Measurements from ENCODE around the gene UTP11. TPM values are rescaled to one million over a fixed set of nuclear protein-coding genes. Genes with fewer than 3 reads are reported as not detected.

Gene UTP11
- total RNA-seq, 4 donors from 2014 or later: 36.1 to 43.9 (median 39.4) TPM

GRCh38 chr1:38073534-38074301, 61.2 kb downstream of the UTP11 start:
- no peak overlapping the region for H3K4me3 ChIP-seq (replicated peaks in 1 of 3)
- WGBS, 2 donors: 26 to 47% methylated on average over 6 to 9 of the region's 9 CpGs
- no peak for DNase-seq
- TF ChIP-seq CTCF (IDR thresholded peaks at IDR 0.05): no peak
- no peak for TF ChIP-seq POLR2A (IDR thresholded peaks at IDR 0.05)
- intact Hi-C loops (cut with DNase I): no loop called here
- no peaks in the 10 kb centered on the region for H3K9me3 ChIP-seq
- H3K27me3 ChIP-seq: no peaks in the 10 kb centered on the region
- H3K36me3 ChIP-seq: no peaks in the 10 kb centered on the region
- H3K4me1 ChIP-seq: no peaks in the 10 kb centered on the region
- no peak overlapping the region for H3K27ac ChIP-seq

DNA sequence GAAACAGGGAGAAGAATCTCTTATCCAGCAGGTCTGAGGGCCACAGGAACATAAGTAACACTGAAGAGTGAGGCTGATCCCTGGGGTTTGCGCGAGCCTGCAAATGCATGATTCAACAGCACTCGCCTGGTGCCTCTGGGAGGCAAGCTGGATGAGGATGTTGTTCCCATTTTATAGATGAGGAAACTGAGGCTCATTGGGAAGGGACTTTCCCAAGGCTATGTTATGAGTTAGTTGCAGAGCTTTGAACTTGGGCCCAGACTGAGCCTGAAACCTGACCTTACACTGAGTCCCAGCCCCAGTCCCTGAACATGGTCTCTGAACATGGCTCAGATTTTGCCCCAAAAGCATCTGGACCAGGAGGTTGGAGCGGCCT, 61.8 kb downstream of the UTP11 start:
- Histone ChIP-seq H3K36me3 (no peaks in the 10 kb centered on the region), H3K4me1 (no peaks in the 10 kb centered on the region), H3K4me3 (replicated peaks in 1 of 3) (no peak overlapping the region), H3K27me3 (no peaks in the 10 kb centered on the region), H3K27ac (no peak overlapping the region), H3K9me3 (no peaks in the 10 kb centered on the region)
- intact Hi-C loops (cut with DNase I): no loop called here
- TF ChIP-seq CTCF (IDR thresholded peaks at IDR 0.05): no peak
- TF ChIP-seq POLR2A (IDR thresholded peaks at IDR 0.05): no peak
- WGBS, 2 donors: 90 to 93% methylated on average over 4 of the region's 4 CpGs
- DNase-seq: no peak

Small RNA genes within 50 kb of the gene (small RNA-seq; reads per million reads assigned to genes)
- gene RNU6-510P: not detected

Other genes with a start within 250 kb of the UTP11 start
- under 1 TPM in 3 of 4 donors, not detected in 1; 0.11 to 0.54 (median 0.54) TPM for gene EPHA10, start 247.6 kb upstream of the UTP11 start, total RNA-seq
- 1 to 10 TPM; 2.6 to 4.3 (median 3.5) TPM for gene MANEAL, start 218.9 kb upstream of the UTP11 start, total RNA-seq
- gene C1orf122, start 204.9 kb upstream of the UTP11 start, total RNA-seq: 100 to 1,000 TPM in 1 of 4 donors, 10 to 100 TPM in 3; 35.4 to 164 (median 69.9) TPM
- gene YRDC, start 204.5 kb upstream of the UTP11 start, total RNA-seq: 10 to 100 TPM in 2 of 4 donors, 1 to 10 TPM in 2; 7.1 to 15.6 (median 10.9) TPM
- 1 to 10 TPM; 4.0 to 6.9 (median 5.7) TPM for gene MTF1, start 153.1 kb upstream of the UTP11 start, total RNA-seq
- 10 to 100 TPM; 24.7 to 42.5 (median 30.8) TPM for gene INPP5B, start 65.7 kb upstream of the UTP11 start, total RNA-seq
- 10 to 100 TPM; 42.1 to 77.0 (median 46.6) TPM for gene SF3A3, start 22.7 kb upstream of the UTP11 start, total RNA-seq
- 10 to 100 TPM in 2 of 4 donors, 1 to 10 TPM in 2; 7.5 to 13.8 (median 10.4) TPM for gene FHL3, start 7.2 kb upstream of the UTP11 start, total RNA-seq
- not detected for gene POU3F1, start 34.1 kb downstream of the UTP11 start, total RNA-seq

All from thyroid gland (tissue), 4 donors.